ENCODE measurements around the gene SMAD4.

Gene SMAD4

GRCh38 chr18:51006948-51007789 is 22.8 kb upstream of the SMAD4 start:
- TF ChIP-seq JUND (IDR thresholded peaks at IDR 0.05; ENCODE audit: low read depth): no peak
- no peak for DNase-seq (ENCODE audit: low read depth in 1 of 2, low spot score in 1 of 2)
- in situ Hi-C loops (cut with HindIII; ENCODE audit: low pct_unique_long_range_greater_than_20kb, low sequenced_read_pairs): no loop called here

- in situ Hi-C loops (cut with HindIII; ENCODE audit: low pct_unique_long_range_greater_than_20kb, low sequenced_read_pairs): no loop called here
- TF ChIP-seq JUND (IDR thresholded peaks at IDR 0.05; ENCODE audit: low read depth): no peak
- DNase-seq (ENCODE audit: low read depth in 1 of 2, low spot score in 1 of 2): no peak
Measured at GRCh38 chr18:51007790-51008139, 22.2 kb upstream of the SMAD4 start.

- TF ChIP-seq JUND (IDR thresholded peaks at IDR 0.05; ENCODE audit: low read depth): no peak
- in situ Hi-C loops (cut with HindIII; ENCODE audit: low pct_unique_long_range_greater_than_20kb, low sequenced_read_pairs): no loop called here
- DNase-seq (ENCODE audit: low read depth in 1 of 2, low spot score in 1 of 2): no peak
Measured at GRCh38 chr18:51009072-51009471, 20.9 kb upstream of the SMAD4 start.

GRCh38 chr18:51010218-51010617 is 19.8 kb upstream of the SMAD4 start:
- TF ChIP-seq JUND (IDR thresholded peaks at IDR 0.05; ENCODE audit: low read depth): no peak
- in situ Hi-C loops (cut with HindIII; ENCODE audit: low pct_unique_long_range_greater_than_20kb, low sequenced_read_pairs): no loop called here

GRCh38 chr18:51011709-51012108 is 18.3 kb upstream of the SMAD4 start:
- in situ Hi-C loops (cut with HindIII; ENCODE audit: low pct_unique_long_range_greater_than_20kb, low sequenced_read_pairs): no loop called here
- TF ChIP-seq JUND (IDR thresholded peaks at IDR 0.05; ENCODE audit: low read depth): no peak
- DNase-seq (ENCODE audit: low read depth in 1 of 2, low spot score in 1 of 2): no peak

More at GRCh38 chr18:51010218-51010617, 19.8 kb upstream of the SMAD4 start:
- no peak for DNase-seq (ENCODE audit: low read depth in 1 of 2, low spot score in 1 of 2)

GRCh38 chr18:51012441-51012840 is 17.6 kb upstream of the SMAD4 start:
- in situ Hi-C loops (cut with HindIII; ENCODE audit: low pct_unique_long_range_greater_than_20kb, low sequenced_read_pairs): no loop called here
- no peak for DNase-seq (ENCODE audit: low read depth in 1 of 2, low spot score in 1 of 2)
- no peak for TF ChIP-seq JUND (IDR thresholded peaks at IDR 0.05; ENCODE audit: low read depth)

GRCh38 chr18:51013259-51013658 is 16.8 kb upstream of the SMAD4 start:
- DNase-seq (ENCODE audit: low read depth in 1 of 2, low spot score in 1 of 2): no peak
- in situ Hi-C loops (cut with HindIII; ENCODE audit: low pct_unique_long_range_greater_than_20kb, low sequenced_read_pairs): no loop called here
- no peak for TF ChIP-seq JUND (IDR thresholded peaks at IDR 0.05; ENCODE audit: low read depth)

GRCh38 chr18:51017140-51017879 is 12.7 kb upstream of the SMAD4 start:
- in situ Hi-C loops (cut with HindIII; ENCODE audit: low pct_unique_long_range_greater_than_20kb, low sequenced_read_pairs): no loop called here
- TF ChIP-seq JUND (IDR thresholded peaks at IDR 0.05; ENCODE audit: low read depth): no peak
- peak in 1 of 2 experiments; percentile 6 for DNase-seq (ENCODE audit: low read depth in 1 of 2, low spot score in 1 of 2)

GRCh38 chr18:51020536-51020935 is 9.5 kb upstream of the SMAD4 start:
- DNase-seq (ENCODE audit: low read depth in 1 of 2, low spot score in 1 of 2): no peak
- in situ Hi-C loops (cut with HindIII; ENCODE audit: low pct_unique_long_range_greater_than_20kb, low sequenced_read_pairs): no loop called here
- no peak for TF ChIP-seq JUND (IDR thresholded peaks at IDR 0.05; ENCODE audit: low read depth)

GRCh38 chr18:51021226-51021965 is 8.6 kb upstream of the SMAD4 start:
- TF ChIP-seq JUND (IDR thresholded peaks at IDR 0.05; ENCODE audit: low read depth): no peak
- in situ Hi-C loops (cut with HindIII; ENCODE audit: low pct_unique_long_range_greater_than_20kb, low sequenced_read_pairs): no loop called here
- DNase-seq (ENCODE audit: low read depth in 1 of 2, low spot score in 1 of 2): no peak

GRCh38 chr18:51025512-51025911 is 4.5 kb upstream of the SMAD4 start:
- no peak for DNase-seq (ENCODE audit: low read depth in 1 of 2, low spot score in 1 of 2)
- in situ Hi-C loops (cut with HindIII; ENCODE audit: low pct_unique_long_range_greater_than_20kb, low sequenced_read_pairs): no loop called here
- TF ChIP-seq JUND (IDR thresholded peaks at IDR 0.05; ENCODE audit: low read depth): no peak

GRCh38 chr18:51028201-51028805 is 1.7 kb upstream of the SMAD4 start:
- in situ Hi-C loops (cut with HindIII; ENCODE audit: low pct_unique_long_range_greater_than_20kb, low sequenced_read_pairs): no loop called here
- DNase-seq (ENCODE audit: low read depth in 1 of 2, low spot score in 1 of 2): peak in 1 of 2 experiments; percentile 13
- no peak for TF ChIP-seq JUND (IDR thresholded peaks at IDR 0.05; ENCODE audit: low read depth)

All from T47D (cell line).